NCI-H1048 (cell line): ENCODE data around the gene CHRNA4.

ENCODE experiments used
- DNase-seq: peaks from one replicate; lab custom pipeline; 2025; lab: John Stamatoyannopoulos, UW

CHRNA4 gene

DNA sequence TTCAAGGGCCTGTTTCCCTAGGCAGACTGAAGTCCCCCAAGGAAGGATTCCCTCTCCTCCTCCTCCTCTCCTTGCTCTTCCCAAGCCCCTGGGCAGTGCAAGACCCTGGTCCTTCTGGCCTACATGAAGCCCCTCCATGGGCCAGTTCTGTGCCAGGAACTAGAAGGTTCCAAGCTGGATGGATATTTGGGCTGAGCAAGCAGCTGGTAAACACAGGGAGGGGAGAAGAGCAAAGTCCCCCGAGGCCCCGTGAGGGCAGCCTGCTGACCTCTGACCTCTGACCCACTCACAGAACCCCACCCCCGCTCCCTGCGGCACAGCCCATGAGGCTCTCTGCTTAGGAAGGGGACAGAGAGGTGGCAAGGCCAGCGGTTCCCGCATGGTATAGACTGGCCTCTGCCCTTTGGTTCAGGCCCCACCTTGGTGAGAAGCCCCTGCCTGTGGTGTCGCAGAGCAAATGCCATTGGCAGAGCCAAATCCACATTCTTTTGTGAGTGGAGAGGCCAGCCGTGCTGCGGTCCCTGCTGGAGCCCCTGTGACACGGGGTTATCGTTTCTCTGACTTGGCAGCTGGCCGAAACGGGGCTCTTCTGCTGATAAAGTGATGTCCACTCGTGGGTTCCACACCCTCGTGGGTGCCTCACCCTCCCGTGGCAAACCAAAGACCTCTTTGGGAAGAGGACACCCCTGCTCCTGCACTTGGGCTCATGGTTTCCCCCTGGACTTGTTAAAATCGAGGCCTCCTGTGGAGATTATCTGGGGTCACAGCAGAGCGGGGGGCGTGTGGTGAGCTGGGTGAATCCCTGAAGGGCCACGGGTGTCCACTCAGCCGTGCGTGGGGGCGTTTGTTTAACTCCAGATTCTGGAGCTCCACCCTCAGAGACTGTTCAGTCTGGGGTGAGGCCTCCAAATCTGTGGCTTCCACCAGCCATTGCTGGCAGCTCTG lies 2.1 kb upstream of the CHRNA4 start:
- DNase-seq: no peak

DNA sequence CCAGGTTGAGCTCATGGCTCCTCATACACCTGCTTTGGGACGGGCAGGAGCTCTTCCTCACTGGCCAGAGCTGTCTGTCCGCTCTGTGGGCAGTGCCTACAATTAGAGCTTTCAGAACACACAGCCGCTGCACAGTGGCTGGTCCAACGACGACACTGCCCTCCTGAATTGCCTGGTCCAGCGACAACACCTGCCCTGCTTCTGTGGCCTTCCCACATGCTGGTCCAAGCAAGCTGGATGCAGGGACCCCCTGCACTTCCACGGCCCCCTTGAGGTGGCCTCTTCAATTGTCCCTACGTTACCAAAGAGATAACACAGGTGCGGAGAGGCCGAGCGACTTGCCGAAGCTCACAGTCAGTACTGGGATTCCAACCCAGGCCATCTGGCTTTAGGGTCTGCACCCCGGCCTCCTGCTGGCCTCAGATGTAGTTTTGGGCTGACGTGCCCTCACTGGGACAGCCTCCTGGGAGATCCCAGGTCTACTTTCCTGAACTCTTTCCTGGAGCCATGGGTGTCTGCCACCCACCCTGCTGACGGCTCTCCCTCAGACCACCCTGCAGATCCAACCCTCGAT lies 1.4 kb upstream of the CHRNA4 start:
- DNase-seq: no peak

DNA sequence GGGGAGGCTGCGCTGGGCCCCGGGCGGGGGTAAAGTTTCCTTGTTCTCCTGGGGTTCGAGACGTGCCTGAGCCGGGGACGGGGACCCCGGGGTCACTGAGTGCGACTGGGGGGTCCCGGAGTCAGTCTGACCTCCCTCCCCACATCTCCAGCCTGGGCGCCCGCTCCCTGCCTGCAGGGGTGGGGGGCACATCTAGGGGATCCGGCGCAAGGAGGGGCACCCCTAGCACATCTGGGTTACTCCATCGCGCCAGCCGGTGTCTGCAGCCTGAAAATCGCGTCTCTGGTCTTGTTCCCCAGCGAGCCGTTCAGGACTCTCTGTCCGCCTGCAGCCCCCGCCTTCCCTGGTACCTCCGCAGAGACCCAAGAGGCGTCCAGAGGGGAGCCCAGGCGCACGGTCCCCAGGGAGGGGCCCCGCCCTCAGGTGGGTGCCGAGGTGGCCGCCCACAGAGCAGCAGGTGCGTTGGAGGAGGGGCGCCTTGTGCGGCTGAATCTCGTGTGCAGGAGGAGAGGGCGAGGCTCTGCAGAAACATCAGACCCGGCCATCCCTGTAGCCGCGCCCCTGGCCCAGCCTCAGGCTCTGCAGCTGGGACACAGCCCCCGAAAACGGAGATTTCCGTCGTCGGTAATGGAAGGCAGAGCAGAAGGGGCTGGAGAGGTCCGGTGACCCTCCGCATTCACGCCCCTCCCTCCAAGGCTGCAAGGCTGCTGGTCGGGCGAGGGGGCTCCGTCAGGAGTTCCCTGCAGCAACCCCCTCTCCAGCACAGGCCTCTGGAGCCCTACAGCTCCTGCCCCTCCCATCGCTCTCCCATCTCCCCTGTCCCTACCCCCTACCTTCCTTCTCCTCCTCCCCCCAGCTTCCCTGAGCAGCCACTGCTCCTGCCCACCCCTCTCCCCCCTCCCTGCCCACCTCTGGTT lies 628 bp upstream of the CHRNA4 start:
- no peak for DNase-seq

DNA sequence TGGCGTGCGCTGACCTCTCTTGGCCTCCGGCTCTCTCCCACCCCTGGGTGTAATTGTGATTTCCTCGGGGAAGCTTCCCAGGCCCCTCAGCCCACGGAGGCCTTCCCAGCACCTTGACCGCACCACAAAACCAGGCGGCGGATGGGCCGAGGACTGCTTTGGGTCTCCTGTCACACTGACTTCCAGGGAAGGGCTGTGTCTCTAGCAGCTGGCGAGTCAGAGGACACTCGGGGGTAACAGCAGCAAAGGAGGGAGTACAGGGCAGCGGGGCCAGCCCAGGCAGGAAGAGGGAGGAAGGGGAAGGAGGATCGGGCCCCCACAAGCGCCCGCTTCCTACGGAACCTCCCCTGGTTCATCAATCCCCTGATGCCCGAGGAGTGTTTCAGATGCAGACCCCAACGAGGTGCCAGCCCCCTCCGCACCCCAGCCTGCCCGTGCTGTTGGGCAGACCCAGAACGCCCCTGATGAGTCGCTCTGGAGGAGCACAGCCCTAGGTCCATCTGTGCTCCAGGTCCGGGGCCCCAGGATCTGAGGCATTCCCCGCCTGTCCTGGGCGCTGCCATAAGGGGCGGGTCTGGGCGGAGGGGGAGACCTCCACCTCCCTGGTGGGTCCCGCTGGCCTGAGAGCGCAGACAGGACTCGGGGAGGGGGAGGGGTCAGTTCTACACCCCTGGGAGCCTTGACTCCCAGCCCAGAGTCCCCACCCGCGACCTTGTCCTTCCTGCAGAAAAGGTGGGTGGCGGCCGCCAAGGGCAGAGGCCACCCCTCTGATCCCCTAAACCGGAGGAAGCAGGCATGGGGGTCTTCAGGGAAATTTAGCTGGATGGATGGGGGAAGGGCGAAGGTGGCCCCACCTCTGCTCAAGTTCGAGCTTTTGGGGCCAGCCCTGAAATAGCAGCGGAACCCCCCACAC lies 956 bp downstream of the CHRNA4 start:
- no peak for DNase-seq

DNA sequence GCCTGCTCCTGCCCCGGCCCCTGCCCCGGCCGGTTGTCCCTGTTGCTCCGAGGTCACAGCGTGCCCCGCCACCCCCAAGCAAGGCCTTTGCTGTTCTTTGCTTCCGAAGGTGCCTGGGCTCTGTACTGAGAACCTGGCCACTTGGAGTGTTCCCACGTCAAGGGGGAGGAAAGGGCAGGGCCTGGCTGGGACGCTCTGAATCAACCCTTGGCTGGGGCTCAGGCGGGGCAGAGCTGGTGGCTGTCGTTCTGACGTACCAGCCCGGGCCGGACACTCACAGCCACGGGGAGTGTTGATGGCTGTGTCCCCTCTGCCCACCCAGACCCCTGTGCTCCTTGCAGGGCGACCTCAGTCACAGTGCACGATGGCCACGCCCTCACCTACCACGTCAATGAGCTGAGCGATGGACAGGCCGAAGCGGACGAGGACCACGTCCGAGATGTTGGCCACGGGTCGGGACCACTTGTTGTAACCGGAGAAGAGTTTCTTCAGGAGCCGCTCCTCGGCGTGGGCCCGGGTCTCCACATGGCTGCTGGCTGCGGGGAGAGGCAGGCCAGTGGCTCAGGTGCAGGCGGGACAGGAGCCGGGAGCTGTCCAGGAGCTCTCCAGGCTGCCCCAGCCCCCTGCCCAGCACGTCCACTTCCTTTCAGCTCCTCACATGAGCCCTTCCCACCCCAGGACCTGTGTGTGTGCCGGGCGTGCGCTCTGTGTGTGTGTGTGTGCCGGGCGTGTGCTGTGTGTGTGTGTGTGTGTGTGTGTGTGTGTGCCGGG lies 1.8 kb downstream of the CHRNA4 start:
- no peak for DNase-seq

DNA sequence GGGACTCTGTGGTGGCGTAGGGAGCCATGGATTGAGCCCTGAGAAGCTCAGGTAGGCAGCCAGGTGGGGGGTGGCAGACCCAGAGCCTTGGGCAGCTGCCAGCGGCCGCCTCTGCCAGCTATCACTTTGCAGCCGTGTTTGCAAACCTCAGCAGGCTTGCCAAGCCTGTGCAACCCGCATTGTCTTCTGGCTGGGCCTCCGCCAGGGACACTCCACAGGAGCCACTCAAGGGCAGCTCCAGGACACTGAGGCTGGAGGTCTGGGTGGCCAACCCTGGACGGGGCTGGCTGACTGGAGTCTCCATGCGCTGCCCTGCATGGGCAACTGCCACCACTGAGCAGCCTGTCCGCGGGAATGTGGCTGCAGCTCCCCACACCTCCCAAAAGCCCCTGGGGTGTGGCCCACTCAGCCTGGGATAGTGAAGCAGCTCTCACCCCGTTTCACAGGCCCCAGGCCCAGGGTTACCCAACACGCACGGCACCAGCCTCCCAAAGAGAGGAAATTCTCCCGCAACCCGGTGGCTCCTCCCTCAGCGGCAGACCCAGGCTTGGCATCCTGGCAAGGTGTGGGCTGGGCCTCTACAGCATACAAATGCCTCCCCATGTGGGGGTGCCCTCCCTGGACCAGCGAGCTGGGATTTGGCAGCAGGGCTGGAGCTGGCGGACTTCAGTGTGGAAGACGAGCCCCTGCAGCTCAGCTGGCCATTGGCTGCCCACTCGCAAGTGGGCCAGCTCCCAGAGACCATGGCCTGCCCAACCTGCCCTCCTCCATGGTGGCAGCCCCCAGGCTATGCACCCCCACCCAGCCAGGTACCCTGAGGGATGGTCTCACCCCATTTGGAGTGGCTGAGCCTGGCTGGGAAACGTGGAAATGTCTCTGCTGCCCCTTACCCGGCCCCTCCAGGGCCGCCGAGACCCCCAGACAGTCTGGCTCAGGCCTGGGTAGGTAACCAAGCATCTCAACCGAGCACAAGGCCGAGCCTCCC lies 2.9 kb downstream of the CHRNA4 start:
- DNase-seq: no peak

DNA sequence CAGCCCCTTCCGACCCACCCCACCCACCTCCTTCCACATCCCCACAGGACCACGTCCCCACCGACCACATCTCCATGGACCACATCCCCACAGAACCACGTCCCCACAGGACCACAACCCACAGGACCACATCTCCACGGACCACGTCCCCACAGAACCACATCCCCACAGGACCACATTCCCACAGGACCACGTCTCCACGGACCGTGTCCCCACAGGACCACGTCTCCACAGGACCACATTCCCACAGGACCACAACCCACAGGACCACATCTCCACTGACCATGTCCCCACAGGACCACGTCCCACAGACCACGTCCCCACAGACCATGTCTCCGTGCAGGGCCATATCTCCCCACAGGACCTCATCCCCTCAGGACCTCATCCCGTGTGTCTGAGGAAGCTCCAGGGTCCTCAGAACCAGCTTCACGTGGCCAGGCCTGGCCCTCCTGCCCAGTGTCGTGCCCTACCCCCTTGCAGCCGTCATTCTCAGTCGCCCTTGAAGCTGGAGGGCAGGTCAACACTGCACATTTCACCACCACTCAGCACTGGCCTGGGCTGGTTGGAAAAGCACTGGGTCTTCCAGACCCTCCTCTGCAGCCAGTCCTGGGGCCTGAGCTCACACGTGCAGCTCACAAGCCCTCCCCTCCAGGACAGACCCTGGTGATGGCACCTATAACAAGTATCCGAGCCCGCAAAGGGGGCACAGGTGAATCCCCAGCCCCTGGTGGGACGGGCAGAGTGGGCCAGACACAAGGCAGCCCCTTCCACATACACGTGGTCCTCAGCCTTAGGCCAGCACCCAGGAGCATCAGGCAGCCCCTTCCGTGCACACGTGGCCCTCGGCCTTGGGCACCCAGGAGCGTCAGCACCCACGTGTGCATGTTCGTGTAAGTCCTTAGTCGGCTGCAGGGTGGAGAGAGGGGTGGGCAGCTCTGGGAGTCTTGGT lies 3.9 kb downstream of the CHRNA4 start:
- no peak for DNase-seq

DNA sequence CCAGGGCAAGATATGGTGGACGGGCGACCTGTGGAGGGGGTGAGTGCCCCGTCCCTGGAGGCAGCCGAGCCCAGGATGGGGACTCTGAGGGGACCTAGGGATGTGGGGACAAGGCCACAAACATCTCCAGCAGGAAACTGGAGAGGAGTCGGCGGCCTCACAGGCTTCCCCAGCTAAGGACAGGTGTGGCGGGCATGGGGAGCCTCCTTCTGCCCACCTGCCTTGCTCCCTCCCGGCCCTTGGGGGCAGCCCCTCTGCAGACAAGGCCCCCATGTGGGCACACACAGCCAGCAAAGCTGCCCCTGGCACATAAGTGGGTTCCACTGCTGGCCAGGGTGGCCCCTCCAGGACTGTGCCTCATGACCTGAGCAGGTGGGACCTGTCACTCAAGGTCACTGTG lies 4.6 kb downstream of the CHRNA4 start:
- no peak for DNase-seq

DNA sequence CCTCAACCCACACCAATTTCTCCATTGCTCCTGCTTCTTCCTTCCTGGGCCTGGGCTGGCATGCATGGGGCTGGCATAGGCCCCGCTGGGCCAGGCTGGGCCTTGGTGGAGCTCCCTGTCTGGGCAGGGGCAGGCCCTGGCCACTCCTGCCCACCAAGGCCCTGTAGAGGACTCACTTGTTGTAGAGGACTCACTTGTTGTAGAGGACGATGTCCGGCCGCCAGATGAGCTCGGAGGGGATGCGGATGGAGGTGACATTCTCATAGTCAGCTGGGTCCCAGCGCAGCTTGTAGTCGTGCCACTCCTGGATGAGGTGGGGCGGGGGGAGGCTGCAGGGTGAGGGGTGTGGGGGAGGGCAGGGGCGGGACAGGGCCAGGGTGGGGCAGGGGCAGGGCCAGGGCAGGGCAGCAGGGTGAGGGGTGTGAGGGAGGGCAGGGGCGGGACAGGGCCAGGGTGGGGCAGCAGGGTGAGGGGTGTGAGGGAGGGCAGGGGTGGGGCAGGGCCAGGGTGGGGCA lies 5.3 kb downstream of the CHRNA4 start:
- DNase-seq: no peak

DNA sequence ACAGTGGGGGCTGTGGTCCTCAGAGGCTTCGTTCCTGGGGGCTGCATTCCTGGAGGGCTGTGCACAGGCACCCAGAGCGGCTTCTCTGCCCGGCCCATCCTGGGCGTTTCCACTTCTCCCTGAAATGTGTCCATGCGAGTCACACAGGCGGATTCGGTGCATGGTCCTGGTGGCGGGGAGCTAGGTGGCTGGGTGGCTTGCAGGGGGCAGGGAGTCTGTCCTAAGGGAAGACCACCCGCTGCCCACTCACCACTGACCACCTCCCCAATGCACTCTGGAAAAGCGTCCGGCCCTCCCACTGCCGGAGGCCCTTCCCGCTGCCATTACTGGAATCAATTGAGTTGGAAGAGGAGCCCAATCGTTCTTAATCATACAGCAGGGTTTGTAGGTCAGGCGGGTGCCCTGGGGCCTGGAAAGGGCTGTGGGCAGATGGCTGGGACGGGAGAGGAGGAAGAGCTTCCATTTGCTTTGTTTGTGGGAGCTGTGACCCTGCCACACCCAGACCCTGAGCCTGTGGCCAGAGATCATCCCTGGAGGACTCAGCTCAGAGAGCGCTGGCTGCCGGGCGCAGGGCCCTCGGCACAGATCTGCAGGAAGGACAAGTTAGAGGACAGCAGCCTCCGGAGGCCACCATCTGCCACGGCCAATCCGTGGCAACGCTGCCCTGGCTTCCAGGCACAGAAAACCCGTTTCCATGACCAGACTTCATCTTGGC lies 6.4 kb downstream of the CHRNA4 start:
- no peak for DNase-seq

DNA sequence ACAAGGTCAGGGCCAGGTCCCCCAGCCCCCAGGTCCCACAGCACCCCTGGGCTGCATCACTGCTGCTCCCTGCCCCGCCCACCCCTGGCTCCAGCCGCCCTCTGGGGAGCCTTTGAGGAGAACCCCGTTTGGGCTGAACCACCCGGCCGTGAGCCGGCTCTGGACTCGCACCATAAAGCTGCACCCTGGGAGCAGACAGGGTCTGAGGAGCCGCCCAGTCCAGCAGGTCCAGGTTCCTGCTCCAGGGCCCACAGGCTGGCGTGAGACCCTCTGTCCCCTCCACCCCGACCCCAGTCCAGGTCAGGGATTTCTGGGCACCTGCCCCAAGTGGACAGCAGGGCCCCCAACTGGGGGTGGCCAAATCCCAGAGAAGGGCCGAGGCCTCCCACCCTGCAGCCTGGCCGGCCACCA lies 8.3 kb downstream of the CHRNA4 start:
- no peak for DNase-seq

DNA sequence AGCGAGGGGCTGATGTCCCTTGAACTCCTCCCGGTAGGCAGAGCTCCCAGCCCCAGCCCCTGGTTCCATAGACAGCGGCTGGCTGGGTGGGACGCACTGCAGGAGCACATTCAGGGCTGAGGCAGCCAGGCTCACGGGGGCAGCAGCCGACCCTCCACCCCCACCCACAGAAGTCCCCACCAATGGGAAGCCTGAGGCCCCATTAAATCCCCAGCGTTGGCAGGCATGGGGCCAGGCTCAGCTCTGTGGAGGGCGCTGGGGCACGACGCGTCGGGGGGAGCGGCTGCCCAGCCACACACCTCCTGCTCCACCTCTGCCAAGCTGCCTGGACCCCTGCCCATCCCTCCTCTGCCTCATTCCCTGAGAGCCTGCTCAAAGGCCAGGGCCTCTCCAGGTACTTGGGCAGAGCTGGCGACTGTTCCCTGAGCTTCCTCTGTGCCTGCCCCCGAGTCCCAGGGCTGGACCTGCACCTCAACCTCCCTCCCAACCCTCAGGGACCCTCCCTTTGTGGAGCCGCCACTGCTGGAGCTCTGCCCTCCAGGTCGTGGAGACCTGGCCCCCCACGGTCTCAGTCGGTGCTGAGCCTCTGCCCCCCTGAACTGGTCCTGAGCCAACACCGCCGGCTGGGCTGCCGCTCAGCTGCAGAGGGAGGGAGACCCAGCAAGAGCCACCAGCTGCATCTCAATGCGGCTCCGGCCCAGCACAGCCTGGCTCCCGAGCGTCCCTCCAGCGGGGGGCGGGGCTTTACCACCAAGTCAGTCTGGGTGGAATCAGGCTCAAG lies 9.1 kb downstream of the CHRNA4 start:
- no peak for DNase-seq

DNA sequence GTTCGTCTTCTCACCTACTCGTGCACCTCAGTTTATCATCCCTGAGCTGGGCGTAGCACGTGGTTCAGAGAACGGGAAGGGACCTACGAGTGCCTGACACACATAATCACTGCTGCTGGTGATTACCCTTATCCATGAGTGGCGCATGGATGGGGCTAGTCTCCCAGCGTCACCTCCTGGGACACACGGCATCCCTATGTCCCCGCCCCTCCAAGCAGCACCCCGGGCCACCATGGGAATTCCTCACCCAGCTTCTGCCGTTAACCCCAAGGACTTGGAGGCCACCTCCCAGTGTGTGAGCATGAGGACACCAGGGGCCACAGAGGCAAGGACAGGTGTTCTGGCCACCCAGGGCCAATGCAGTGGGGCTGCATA lies 9.8 kb downstream of the CHRNA4 start:
- DNase-seq: no peak

DNA sequence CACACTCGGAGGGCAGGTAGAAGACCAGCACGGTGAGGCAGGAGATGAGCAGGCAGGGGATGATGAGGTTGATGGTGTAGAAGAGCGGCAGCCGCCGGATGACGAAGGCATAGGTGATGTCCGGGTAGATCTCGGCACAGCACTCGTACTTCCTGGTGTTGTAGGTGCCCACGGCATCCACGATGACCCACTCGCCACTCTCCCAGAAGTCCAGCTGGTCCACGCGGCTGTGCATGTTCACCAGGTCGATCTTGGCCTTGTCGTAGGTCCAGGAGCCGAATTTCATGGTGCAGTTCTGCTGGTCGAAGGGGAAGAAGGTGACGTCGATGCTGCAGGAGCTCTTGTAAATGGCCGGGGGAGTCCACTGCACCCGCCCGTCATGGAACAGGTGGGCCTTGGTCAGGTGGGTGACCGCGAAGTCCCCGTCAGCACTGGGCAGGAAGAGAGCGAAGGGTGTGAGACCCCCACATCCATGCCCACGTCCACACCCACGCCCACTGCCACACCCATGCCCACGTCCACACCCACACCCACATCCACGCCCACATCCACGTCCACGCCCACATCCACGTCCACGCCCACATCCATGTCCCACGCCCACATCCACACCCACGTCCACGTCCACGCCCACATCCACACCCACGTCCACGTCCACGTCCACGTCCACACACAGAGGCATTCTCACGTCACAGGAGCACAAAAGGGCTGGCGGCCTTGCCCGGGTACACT lies 10.4 kb downstream of the CHRNA4 start:
- DNase-seq: no peak

DNA sequence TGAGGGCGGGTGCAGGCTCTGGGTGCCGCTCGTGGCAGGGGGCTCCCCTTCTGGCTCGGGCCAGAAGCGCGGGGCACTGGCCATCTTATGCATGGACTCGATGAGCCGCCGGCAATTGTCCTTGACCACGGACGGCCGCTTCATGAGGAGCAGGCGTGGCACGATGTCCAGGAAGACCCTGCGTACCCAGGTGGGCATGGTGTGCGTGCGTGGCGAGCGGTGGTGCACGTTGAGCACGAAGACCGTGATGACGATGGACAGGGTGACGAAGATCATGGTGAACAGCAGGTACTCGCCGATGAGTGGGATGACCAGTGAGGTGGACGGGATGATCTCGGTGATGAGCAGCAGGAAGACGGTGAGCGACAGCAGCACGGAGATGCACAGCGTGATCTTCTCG lies 11.0 kb downstream of the CHRNA4 start:
- DNase-seq: no peak

DNA sequence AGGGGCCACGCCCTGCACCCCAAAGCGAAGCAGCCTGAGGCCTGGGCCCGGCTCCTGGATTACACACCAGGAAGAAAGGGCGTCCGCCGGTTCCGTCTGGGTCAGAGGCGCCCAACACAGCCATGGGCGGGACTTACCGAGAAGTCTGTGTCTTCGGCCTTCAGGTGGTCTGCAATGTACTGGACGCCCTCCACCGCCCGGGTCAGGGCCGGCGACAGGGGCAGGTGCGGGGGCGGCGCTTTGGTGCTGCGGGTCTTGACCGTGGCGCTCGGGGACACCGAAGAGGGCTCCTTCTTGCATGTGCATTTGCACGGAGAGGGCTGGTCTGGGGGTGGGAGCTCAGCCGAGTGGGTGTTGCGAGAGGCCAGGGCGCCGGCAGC lies 11.6 kb downstream of the CHRNA4 start:
- no peak for DNase-seq
